Anterior cingulate cortex (tissue), 58 donors: ENCODE data around the gene ERBB3.
"Not testable (repeated sequence)": the region's sequence is repeated elsewhere in the genome, so short reads cannot be mapped to it uniquely, and the experiment has no call there.

Experiments
- DNase-seq, 58 donors: peaks; one replicate each; lab custom pipeline; 2025; lab: John Stamatoyannopoulos, UW

ERBB3 gene

DNA sequence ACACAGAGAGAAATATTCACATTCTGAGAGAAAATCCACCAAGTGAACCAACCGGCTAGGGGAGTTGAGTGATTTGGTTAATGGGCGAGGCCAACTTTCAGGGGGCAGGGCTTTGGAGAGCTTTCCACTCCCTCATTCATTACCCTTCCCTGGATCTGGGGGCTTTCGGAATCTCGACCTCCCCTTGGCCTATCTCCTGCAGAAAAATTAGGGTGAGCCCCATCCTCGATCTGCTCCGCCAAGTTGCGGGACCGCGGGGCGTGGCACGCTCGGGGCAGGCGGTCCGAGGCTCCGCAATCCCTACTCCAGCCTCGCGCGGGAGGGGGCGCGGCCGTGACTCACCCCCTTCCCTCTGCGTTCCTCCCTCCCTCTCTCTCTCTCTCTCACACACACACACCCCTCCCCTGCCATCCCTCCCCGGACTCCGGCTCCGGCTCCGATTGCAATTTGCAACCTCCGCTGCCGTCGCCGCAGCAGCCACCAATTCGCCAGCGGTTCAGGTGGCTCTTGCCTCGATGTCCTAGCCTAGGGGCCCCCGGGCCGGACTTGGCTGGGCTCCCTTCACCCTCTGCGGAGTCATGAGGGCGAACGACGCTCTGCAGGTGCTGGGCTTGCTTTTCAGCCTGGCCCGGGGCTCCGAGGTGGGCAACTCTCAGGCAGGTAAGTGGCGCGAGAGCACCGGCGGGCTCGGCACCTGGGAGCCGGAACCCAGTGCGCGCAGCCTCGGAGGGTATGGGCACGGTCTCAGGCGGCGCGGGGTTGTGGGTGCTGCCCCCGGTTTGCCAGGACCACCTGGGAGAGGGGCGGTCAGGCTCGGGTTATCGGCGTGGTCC lies at the start of gene ERBB3:
ERBB3 (plus strand) TSS at position 443 of the 833 bp plus-strand sequence; CDS start at position 579, 136 bp downstream.
- DNase-seq = peak in 54 of 58 donors; percentile 4 to 86 (median 54)

DNA sequence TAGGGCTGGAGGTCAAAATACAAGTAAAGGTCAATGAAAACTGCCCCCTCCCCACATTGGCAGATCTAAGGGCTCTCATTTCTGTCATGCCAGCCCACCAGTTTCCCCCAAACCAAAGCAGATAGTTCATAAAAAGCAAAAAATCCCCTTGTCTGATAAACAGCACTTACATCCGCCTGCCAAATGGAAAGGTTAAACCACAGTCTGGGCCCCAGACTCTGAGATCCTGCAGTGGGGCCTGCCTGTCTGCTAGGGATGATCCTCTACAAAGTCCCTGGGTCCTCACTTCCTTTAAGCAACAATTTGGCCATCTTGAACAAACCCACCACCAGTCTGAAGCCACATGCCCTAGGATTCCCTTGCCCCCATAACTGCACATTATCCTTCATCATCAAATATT lies 48.0 kb upstream of the ERBB3 start:
- DNase-seq = no peak

DNA sequence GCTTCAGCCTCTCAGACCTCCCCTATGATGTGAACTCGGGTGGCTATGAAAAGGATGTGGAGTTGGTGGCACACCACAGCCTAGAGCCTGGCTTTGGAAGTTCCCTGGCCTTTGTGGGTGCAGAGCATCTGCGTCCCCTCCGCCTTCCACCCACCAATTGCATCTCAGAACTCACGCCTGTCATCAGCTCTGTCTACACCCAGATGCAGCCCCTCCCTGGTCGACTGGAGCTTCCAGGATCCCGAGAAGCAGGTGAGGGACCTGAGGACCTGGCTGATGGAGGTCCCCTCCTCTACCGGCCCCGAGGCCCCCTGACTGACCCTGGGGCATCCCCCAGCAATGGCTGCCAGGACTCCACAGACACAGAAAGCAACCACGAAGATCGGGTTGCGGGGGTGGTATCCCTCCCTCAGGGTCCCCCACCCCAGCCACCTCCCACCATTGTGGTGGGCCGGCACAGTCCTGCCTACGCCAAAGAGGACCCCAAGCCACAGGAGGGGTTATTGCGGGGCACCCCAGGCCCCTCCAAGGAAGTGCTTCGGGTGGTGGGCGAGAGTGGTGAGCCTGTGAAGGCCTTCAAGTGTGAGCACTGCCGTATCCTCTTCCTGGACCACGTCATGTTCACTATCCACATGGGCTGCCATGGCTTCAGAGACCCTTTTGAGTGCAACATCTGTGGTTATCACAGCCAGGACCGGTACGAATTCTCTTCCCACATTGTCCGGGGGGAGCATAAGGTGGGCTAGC lies 45.2 kb upstream of the ERBB3 start:
- no peak for DNase-seq

DNA sequence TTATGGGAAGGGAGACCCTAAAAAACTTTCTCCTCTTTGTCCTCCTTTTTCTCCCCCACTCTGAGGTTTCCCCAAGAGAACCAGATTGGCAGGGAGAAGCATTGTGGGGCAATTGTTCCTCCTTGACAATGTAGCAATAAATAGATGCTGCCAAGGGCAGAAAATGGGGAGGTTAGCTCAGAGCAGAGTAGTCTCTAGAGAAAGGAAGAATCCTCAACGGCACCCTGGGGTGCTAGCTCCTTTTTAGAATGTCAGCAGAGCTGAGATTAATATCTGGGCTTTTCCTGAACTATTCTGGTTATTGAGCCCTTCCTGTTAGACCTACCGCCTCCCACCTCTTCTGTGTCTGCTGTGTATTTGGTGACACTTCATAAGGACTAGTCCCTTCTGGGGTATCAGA lies 42.8 kb upstream of the ERBB3 start:
- no peak for DNase-seq

DNA sequence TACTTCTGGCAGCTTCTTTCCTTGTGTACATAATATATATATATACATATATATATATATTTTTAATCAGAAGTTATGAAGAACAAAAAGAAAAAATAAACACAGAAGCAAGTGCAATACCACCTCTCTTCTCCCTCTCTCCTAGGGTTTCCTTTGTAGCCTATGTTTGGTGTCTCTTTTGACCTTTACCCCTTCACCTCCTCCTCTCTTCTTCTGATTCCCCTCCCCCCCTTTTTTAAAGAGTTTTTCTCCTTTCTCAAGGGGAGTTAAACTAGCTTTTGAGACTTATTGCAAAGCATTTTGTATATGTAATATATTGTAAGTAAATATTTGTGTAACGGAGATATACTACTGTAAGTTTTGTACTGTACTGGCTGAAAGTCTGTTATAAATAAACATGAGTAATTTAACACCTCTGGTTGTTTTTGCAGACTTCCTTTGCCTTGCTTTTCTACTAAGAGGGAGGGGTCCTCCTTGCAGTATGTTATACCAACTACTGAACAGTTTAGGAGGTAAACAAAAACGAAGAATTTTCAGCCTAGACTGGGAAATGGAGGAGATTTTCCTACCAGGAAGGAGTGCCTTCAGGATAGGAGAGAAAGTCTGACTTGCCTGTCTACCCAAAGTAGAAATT lies 41.8 kb upstream of the ERBB3 start:
- DNase-seq = no peak

DNA sequence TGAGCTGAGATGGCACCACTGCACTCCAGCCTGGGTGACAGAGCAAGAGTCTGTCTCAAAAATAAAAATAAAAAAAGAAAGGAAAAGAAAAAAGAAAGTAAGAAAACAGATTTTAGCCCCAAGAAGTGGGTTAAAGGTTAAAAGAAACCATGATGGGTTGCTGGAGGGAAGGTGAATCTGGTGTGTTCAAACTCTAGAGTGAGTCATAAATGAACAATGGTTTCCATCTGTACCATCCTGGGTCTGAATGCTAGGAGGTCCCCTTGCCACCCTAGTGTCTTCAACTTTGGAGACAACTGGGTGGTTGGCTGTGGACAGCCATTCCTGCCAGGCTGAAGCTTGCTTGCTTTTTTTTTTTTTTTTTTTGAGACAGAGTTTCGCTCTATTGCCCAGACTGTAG lies 39.8 kb upstream of the ERBB3 start:
- DNase-seq = no peak

DNA sequence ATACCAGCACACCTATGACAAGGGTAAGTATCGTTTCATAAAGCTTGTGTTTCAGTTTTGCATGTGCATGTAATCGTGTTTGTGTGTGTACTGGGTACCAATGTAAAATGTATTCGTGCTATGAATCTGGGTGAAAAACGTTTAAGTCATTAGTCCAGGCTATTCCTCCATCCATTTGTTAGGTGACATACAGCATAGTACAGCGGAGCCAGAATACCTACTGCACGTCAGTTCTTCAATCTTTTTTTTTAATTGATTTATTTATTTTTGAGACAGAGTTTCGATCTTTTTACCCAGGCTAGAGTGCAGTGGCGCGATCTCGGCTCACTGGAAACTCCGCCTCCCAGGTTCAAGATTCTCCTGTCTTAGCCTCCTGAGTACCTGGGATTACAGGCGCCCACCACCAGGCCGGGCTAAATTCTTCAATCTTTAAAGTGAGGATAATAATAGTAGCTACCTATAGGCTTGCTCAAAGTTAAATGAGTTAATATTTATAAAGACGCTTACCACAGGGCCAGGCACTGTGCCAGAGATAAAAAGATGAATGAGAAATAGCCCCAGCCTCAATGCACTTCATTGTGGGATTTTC lies 38.9 kb upstream of the ERBB3 start:
- peak in 2 of 58 donors; percentile 27 to 42 for DNase-seq

DNA sequence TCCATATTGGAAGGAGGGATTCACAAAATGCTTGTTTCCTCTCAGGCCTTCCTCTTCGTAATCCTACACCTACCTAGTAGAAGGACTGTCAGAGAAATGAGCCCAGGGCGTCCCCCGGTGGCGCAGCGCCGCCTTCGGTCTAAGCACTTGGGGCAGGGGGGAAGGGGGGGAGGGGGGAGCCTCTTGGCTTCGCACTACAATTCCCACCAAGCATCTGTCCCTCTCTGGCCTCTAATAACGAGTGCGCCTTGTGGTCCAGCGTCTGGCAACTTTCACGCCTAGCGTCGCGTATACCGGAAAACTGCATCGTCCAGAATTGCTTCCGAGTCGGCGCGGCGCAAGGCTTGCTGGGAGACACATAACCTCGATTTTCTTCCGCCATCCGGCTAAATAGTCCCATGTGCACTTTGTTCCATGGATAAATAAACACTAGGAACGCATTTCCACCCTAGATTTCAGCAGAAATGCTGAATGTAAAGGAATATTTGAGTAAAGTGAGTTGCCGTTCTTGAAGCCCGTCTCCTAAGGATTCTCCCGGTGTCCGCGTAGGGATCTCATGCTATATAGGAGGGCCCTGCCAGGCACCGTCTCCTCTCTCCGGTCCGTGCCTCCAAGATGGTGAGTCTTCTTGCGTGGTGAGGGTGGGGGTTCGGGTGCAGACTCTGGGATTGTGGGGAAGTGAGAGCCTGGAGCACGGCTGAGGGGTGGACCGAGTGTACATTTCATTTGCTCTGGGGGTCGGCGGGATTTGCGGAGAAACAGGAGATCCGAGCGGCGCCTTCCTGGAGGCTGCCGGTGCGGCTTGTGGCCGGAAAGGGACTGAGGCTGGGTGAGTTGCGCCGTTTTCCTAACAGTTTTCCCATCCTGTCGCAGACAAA lies 38.2 kb upstream of the ERBB3 start, which contains the start of gene RPS26:
RPS26 (plus strand) TSS at position 367 of the 878 bp plus-strand sequence; CDS start at position 616, 249 bp downstream.
- DNase-seq = peak; percentile 70 to 97 (median 92)

DNA sequence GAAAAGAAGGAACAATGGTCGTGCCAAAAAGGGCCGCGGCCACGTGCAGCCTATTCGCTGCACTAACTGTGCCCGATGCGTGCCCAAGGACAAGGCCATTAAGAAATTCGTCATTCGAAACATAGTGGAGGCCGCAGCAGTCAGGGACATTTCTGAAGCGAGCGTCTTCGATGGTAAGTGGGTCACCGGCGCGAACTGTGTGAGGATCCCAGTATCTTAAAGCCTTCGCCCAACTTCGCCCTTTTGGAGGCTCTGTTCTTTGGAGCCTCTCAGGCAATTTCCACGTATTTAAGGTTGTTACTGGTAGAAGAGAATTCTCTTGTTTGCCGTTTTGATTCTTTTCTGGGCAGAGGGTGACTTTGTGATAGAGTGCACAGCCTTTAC lies 37.5 kb upstream of the ERBB3 start:
- peak in 1 of 58 donors; percentile 4 for DNase-seq

DNA sequence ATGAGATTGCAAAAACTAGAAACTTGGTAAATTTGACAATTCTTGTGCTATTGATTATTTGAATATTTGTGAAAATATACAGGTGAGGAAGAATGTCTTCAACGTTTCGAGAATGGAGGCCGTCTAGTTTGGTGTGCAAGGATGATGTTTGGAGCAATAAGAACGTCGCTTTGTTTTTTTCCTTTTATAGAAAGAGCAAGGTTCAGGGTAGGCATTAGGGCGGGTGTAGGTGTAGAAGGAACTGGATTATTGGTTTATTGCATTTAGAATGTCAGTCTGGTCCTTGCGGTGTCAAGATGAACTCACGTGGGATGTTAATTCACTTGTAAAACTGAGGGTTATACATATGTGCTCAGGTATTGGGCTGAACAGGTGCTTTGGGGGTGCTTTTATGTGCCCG lies 37.1 kb upstream of the ERBB3 start:
- DNase-seq = no peak

DNA sequence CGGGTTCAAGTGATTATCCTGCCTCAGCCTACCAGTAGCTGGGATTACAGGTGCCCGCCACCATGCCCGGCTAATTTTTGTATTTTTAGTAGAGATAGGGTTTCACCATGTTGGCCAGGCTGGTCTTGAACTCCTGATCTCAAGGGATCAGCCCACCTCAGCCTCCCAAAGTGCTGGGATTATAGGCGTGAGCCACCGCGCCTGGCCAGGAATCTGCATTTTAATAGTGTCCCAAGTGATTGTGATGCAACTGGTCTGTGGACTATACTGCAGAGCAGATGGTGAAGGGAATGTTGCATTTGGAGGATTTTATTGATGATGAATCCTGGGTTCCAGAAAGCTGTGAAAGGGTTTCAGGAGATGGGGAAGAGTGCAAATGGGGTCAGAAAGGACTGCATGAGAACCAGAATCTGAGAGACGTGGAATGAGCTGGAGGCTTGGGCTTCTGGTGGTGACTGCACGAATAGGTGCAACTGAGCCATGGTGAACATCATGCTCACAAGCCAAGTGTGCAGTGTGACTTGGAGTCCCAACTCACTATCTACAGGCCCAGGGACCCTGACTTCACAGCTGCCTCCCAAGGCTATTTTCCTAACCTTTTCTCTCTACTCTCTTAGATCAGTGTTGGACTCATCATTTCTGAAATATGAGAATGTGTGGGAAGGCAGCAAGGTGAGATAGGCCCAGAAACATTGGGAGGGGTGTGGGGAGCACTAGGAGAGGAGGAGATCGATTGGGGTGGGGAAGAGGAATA lies 33.8 kb upstream of the ERBB3 start:
- no peak for DNase-seq

DNA sequence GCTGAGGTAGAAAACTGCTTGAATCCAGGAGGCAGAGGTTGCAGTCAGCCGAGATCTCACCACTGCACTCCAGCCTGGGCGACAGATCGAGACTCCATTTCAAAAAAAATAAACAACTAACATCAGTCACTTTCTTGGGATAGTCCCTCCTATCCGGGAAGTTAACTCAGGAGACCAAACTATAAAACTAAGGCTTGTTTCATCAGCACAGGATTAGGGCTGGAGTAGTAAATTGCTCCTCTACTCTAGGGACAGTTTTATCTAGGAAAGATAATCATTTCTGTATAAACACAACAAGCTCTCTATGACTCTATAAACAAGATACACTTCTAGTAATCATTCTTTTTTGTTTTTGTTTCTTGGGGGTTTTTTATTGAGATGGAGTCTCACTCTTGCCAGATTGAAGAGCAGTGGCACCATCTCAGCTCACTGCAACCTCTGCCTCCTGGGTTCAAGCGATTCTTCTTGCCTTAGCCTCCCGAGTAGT lies 26.5 kb upstream of the ERBB3 start:
- no peak for DNase-seq

DNA sequence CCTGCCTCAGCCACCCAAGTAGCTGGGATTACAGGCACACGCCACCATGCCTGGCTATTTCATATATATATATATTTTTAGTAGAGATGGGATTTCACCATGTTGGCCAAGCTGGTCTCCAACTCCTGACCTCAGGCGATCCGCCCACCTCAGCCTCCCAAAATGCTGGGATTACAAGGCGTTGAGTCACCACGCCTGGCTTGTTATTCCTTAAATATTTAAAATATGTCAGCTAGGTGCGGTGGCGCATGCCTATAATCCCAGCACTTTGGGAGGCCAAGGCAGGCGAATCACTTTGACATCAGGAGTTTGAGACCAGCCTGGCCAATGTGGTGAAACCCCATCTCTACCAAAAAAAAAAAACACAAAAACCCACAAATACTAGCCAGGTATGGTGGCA lies 20.0 kb upstream of the ERBB3 start:
- not testable (repeated sequence) for DNase-seq

DNA sequence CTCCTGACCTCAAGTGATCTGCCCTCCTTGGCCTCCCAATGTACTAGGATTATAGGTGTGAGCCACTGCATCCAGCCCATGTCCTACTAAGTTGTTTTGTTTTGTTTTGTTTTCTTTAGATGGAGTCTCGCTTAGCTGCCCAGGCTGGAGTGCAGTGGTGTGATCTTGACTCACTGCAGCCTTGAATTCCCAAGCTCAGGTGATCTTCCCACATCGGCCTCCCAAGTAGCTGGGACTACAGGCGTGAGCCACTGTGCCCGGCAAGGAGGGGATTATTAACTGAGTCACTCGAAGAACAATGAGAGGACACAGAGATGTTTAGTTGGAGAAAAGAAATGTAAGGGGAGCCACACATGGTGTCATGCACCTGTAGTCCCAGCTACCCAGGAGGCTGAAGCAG lies 18.0 kb upstream of the ERBB3 start:
- no peak for DNase-seq

DNA sequence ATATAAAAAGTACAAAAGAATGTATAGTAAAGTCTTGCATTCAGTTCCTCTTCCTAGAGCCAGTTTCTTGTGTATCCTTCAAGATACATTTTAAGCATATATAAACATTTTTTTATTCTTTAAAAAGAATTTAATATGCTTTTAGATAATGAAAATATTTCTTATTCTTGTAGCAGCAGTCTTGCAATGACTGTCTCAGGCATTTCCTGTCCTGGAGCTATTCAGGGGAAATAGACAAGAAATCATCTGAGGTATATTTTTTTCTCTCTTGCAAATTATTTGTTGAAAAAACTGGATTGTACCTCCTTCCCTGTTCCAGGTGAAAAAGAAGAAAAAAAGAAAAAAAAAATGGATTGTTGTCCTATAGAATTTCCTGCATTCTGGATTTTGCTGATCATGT lies 17.0 kb upstream of the ERBB3 start:
- DNase-seq = no peak

DNA sequence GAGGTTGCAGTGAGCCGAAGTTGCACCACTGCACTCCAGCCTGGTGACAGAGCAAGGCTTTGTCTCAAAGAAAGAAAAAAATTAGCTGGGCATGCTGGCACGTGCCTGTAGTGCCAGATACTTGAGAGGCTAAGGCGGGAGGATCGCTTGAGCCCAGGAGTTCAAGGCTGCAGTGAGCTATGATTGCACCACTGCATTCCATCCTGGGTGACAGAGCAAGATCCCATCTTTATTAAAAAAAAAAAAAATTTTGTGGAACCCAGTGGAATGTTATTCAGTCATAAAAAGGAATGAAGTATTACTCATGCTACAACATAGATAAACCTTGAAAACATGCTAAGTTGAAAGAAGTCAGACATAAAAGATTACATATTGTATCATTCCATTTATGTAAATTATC lies 8.3 kb upstream of the ERBB3 start:
- DNase-seq = no peak

DNA sequence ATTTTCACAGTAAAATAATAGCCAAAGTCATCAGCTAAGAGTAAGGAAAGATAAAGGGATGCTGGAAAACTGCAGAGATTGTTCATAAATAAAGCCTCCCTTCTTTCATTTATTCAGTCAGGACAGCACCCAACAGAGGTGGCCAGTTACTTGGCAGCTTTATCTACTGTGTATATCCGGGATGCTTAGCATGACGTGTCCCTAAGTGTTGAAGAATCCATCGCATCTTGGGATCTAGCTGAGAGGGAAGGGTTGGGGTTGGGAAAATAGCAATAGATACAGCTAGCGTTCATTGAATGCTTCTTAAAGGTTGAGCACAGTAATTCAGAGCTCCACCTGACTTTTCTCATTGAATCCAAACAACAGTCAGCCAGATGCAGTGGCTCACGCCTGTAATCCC lies 5.6 kb upstream of the ERBB3 start:
- DNase-seq = no peak

DNA sequence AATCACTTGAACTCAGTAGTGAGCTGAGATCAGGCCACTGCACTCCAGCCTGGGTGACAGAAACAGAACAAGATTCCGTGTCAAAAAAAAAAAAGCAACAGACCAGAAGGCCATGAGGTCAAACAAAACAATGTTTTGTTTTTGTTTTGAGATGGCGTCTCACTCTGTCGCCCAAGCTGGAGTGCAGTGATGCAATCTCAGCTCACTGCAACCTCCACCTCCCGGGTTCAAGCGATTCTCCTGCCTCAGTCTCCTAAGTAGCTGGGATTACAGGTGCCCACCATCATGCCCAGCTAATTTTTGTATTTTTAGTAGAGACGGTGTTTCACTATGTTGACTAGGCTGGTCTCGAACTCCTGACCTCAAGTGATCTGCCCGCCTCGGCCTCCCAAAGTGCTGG lies 2.0 kb upstream of the ERBB3 start:
- DNase-seq = not testable (repeated sequence)

DNA sequence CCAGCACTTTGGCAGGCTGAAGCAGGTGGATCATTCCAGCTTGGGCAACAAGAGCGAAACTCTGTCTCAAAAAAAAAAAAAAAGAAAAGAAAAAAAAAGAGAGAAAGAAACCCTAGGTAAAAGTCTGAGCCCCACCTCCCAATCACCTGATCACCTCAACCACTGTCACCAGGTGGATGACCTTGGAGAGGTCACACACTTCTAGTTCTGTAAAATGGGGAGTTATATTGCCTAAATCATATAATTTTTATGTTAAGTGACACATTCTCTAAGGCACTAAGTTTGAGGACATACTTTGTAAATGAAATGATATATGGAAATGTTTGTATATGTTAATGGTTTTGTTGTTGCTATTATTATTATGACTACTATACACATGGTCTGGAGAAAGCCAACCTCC lies 1.5 kb upstream of the ERBB3 start:
- no peak for DNase-seq
